ENCODE measurements around the gene CCNY. TPM values are rescaled to one million over a fixed set of nuclear protein-coding genes. Genes with fewer than 3 reads are reported as not detected.
"Not testable (repeated sequence)": the region's sequence is repeated elsewhere in the genome, so short reads cannot be mapped to it uniquely, and the experiment has no call there.

The CCNY gene
- total RNA-seq, 1 donor from 2014 or later: 44.3 TPM

DNA sequence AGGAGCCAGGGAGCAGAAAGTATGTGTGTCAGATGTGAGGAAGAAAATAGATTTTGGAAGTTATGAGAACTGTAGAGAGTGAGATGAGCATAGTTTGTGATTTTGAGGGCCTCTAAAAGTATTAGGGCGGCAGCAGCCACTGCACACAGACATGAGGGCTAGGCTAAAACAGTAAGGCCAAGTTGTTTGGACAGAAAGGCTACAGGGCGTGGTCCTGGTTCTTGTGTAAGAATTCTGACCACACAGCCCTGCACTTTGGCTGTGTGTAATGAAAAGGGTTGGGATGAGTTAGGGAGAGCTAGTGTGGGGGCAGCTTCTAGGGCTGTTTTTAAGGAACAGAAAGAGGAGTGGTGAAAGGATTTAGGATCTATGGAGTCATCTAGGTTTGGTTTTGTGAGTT lies 67.8 kb downstream of the CCNY start:
- not testable (repeated sequence) for DNase-seq (ENCODE audit: low spot score)

DNA sequence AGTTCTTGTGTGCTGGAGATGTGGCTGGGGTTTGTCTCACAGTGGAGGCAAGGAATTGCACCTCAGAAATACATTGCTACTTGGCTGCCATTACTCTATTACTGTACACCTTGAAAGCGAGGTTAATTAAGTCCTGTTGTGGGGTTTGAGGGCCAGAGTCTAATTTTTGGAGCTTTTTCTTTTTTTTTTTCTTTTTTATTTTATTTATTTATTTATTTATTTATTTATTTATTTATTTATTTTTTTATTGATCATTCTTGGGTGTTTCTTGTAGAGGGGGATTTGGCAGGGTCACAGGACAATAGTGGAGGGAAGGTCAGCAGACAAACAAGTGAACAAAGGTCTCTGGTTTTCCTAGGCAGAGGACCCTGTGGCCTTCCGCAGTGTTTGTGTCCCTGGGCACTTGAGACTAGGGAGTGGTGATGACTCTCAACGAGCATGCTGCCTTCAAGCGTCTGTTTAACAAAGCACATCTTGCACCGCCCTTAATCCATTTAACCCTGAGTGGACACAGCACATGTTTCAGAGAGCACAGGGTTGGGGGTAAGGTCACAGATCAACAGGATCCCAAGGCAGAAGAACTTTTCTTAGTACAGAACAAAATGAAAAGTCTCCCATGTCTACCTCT lies 69.8 kb downstream of the CCNY start:
- not testable (repeated sequence) for DNase-seq (ENCODE audit: low spot score)

DNA sequence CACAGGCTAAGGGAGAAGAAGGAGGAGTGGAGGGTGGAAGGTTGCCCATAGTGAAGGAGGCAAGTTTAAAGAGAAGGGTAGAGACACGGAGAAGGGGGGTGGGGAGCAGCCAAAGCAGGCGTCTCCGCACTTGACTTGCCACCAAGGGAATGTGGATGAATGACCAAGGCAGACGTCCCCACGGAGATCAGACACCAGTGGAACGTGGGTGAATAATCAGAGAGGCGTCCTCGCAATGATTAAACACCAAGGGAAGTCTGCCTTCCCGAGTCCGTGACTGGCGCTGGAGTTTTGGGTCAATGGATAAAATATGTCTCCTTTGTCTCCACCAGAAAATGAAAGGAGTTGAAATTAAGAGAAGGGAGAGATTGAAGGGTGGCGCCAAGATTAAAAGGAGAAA lies 71.4 kb downstream of the CCNY start:
- not testable (repeated sequence) for DNase-seq (ENCODE audit: low spot score)

DNA sequence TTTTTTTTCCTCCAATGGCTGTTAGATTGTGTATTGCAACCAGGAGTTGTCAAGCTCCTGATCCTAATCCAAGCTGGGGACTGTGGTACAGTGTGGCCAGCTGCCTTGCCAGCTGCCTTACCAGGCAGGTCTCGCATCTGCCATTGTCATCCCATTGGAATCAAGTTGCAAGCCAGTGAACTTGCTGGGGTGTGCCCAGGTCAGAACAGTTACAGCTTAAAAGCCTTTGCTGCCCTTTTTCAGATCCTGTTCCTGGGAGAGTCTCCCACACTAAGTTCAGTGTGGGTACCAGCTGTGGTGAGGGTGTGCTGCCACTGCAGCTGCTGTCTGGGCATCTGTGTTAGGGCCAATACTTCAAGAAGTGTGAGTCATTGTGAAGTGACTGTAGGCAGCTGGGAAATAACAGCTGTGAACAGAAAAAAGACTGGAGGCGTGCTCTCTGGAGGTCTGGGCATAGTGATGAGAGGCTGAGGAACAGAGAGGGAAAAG lies 72.8 kb downstream of the CCNY start:
- peak; percentile 84 for DNase-seq (ENCODE audit: low spot score)

DNA sequence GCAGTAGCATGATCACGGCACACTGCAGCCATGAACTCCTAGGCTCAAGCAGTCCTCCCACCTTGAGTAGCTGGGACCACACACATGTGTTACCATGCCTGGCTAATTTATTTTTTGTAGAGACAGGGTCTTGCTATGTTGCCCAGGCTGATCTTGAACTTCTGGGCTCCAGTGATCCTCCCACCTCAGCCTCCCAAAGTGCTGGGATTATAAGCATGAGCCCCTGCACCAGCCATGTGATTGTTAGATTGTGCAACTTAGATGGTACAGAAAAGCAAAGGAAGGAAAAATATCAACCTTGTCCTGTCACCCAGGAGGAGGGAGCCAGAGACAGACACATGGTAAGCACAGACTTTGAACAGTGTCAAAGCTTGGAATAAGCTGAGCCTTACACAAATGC lies 73.5 kb downstream of the CCNY start:
- no peak for DNase-seq (ENCODE audit: low spot score)

GRCh38 chr10:35412003-35412723 lies 75.9 kb downstream of the CCNY start:
- peak; percentile 89 for DNase-seq (ENCODE audit: low spot score)

GRCh38 chr10:35412900-35413491 lies 76.7 kb downstream of the CCNY start:
- no peak for DNase-seq (ENCODE audit: low spot score)

DNA sequence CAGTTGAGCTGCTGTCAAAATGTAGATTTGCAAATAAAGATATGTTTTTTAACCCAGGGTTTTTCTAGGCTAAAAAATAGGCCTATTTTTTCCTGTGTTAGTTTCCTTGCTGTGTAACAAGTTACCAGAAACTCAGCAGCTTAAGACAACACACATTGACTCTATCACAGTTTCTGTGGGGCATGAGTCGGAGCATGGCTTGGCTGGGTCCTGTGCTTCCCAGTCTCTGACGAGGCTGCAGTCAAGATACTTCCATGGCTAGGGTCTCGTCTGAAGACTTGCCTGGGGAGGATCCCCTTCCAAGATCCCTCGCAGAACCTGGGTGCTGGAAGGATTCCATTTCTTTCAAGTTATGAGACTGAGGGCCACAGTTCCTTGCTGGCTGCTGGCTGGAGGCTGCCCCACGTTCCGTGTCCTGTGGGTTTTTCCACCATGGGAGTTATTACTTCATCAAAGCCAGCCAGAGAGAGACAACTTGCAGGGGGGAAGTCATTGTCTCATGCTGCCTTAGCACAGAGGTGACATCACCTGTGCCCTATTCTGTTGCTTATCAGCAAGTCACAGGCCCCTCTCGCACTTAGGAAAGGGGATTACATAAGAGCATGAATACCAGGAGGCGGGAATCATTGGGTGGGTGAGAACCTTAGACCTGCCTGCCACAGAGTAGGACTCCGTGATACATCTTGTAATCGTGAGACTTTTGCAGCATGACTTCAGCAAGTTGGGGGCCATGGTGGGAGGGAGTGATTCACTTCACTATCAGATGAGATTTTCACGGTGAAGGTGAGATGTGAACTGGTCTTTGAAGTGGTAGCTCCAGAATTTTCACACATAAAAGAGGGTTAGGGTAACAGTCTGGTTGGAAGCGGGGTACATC lies 77.9 kb downstream of the CCNY start:
- peak; percentile 23 for DNase-seq (ENCODE audit: low spot score)

DNA sequence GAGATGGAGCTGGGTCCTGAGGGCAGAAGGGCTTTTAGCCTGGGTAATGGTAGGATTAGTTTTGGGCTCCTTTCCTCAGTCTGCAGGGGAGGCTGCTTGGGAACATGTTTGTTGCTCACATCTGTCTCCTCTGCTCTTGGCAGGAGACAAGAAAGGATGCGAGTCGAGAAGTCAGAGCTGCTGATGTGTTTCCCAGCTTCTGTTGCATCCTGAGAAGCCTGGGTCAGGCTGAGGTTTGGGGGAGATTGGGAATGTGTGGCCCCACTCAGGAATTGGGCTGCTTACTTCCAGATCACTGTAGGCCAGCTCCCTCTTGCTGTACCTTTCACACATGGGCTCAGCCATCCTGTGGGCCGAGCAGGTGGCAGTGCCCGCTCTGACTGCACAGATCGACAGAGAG lies 79.2 kb downstream of the CCNY start:
- DNase-seq (ENCODE audit: low spot score): no peak

GRCh38 chr10:35416619-35417312 lies 80.5 kb downstream of the CCNY start:
- no peak for DNase-seq (ENCODE audit: low spot score)

DNA sequence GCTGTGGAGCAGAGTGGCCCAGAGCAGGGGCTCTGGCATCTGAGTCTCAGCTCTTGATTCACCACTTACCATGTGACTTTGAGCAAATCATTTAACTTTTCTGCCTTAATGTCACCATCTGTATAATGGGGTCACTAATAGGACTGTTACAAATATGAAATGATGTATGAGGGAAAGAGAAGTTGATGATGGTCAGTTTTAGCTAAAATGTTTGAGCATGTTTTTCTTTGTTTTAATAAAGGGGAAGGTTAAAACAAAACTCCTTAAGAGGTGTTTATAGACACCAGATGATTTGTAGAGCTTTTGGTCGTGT lies 81.0 kb downstream of the CCNY start:
- DNase-seq (ENCODE audit: low spot score): no peak

- peak; percentile 81 for DNase-seq (ENCODE audit: low spot score)
Measured at GRCh38 chr10:35417795-35418194, 81.5 kb downstream of the CCNY start.

GRCh38 chr10:35418580-35418979 lies 82.3 kb downstream of the CCNY start:
- DNase-seq (ENCODE audit: low spot score): not testable (repeated sequence)

DNA sequence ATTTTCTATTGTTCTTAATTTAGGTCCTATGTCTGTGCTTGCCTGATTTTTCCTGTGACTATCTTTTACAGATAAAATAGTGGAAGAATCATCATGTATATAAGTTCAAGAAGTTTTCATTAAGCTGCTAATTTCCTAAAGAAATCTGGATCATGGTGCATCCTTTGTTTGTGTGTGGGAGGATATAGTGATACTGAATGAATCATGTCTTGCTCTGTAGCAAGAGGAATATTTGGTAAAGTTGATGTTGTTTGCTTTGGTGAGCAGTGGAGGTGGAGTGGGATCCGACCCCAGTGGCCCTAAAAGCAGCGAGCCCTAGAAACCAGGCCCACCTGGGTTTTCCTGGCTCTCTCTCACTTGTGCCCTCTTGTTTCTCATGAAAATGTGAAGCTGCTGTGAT lies 83.7 kb downstream of the CCNY start:
- DNase-seq (ENCODE audit: low spot score): no peak

DNA sequence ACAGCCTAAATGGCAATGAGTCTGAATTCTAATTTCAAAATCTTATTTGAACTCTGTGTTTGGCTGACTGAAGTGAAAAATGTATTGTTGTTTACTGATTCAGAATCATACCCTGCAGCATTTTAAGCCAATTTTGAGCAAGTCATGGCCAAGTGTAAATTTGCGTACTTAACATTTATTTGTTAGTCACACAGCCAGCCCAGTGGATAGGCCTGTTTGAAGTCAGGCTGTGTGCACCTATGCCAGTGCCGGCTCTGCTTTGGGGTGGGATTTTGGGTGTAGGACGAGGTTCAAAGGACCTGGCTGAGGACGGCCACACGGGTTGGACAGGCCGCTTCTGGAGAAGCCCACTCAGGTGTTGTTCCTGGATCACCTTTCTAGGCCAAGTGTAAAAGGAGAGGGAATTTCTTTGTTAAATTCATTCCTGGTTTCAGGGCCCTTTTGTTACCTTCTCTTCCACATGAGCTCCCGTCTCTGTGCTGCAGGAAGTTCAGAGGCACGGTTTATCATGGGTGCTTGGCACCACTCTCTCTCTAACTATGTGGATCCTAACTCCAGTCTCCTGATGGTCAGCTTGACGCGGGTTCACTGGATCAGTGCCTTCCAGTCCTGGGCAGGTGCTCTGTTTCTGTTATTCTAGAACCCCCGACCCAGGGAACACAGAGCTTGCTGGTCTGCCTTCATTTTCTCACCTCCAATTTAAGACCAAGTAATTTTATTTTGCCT lies 84.7 kb downstream of the CCNY start:
- no peak for DNase-seq (ENCODE audit: low spot score)

DNA sequence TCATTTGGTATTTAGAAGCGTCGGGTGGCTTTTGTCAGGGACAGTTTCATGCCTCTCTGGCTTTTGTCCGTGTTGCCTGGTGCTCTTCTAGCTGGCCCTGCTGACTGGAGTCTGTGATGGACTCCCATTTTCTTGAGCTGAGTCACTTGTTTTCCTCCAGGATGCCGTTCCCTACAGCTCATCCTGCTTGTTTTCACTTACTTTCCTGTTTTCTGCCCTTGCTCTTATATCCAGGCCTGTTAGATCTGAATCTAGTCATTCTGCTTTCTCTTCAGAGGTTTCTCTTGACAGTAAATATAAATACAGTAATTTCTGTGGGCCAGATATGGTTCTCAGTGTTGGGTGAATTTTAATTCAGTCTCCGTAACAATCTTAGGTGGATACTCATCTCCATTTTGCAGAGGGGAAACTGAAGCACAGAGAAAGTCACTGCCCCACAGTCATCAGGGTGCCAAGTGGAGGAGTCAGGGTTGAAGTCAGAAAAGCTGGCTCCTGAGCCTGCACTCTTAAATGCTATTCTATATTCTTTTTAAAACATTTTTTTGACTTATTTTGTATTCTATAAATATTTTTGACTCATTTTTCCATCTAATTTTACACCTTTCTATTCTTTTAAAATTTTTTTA lies 85.4 kb downstream of the CCNY start:
- DNase-seq (ENCODE audit: low spot score): peak; percentile 75

- peak; percentile 58 for DNase-seq (ENCODE audit: low spot score)
Measured at GRCh38 chr10:35422228-35422627, 85.9 kb downstream of the CCNY start.

- no peak for DNase-seq (ENCODE audit: low spot score)
Measured at GRCh38 chr10:35423505-35424306, 87.4 kb downstream of the CCNY start.

DNA sequence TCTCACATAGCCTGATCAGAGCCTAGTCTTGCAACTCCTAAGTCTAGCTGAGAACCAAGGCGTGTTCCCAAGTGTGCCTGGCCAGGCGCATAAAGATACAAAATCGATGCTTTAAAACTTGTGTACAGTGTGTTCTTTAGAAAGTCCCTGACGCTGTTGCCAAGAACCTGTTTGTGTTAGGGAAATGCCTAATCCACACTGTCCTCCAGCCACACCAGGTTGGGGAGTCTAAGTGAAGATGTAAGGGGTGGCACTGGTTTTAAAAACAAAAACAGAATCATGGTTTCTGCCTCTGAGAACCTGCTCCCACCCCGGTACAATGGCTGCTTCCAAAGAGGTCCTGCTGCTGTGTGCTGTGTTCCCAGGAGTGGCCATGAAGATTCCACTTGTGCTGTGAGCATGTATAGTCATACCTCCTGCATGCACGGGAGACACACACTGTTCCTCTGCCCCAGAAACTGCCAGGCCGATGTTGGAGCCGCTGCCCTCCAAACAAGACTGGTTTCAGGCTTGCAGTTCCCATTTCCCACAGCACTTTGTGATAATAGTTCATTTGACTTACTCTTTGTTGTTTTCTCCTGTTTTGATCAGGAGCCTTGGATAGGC lies 88.5 kb downstream of the CCNY start:
- no peak for DNase-seq (ENCODE audit: low spot score)

All from umbilical cord (tissue), 2 donors.